Measurements from ENCODE around the gene RNF141. TPM values are rescaled to one million over a fixed set of nuclear protein-coding genes. Genes with fewer than 3 reads are reported as not detected.

The RNF141 gene
- total and polyA plus RNA-seq, 10 of the 15 experiments (the other 5 are each of a cell fraction or from before 2014, with no cell fraction given), result 7.6 to 36.8 (median 13.6) TPM

DNA sequence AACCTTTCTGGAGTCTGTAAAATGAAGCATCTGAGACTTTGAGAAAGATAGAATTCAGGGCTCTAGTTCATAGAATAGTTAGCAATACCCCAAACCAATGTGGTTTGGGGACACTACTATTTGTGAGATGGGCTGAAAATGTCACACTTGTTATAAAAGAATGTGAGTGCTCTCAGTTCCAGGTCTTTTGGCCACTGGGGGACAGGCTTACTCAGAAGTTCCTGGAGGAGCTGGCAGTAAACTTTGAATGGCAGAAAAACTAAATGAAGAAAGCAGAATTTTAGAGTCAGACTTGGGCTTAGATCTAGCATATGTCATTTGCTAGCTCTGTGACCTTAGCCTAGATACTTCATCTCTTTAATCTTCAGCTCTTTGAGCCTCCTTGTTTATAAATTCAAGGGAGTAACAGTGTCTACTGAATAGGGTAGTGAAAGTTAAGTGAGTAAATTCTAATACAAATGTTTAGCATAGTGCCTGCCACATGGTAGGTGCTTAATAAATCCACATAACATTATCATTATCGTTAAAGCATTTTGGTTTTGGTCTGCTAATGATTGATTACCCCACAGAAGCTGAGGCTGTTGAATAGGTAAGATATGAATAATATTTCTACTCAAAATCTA, 23.8 kb upstream of the RNF141 start (continued):
- no peak for TF ChIP-seq TAF1 (IDR thresholded peaks at IDR 0.05; ENCODE audit: borderline replicate concordance, low read depth, low read length)
- TF ChIP-seq, protein P1, sequence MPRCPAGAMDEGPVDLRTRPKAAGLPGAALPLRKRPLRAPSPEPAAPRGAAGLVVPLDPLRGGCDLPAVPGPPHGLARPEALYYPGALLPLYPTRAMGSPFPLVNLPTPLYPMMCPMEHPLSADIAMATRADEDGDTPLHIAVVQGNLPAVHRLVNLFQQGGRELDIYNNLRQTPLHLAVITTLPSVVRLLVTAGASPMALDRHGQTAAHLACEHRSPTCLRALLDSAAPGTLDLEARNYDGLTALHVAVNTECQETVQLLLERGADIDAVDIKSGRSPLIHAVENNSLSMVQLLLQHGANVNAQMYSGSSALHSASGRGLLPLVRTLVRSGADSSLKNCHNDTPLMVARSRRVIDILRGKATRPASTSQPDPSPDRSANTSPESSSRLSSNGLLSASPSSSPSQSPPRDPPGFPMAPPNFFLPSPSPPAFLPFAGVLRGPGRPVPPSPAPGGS (IDR thresholded peaks at IDR 0.05; ENCODE audit: borderline replicate concordance, insufficient read depth, low read depth, low read length, poor library complexity, severe bottlenecking), result no peak
- peak; percentile 30; the same call in 1 of the 2 replicates for TF ChIP-seq SMC3 (IDR thresholded peaks at IDR 0.05; ENCODE audit: borderline replicate concordance, low read length)
- TF ChIP-seq SMAD5 (IDR thresholded peaks at IDR 0.05; ENCODE audit: low read depth), result no peak
- TF ChIP-seq LARP7 (IDR thresholded peaks at IDR 0.05), result no peak
- TF ChIP-seq RBBP5 (conservative IDR thresholded peaks at IDR 0.05), result no peak
- no peak for TF ChIP-seq KDM1A (IDR thresholded peaks at IDR 0.05; ENCODE audit: borderline replicate concordance)
- TF ChIP-seq NFXL1 (IDR thresholded peaks at IDR 0.05; ENCODE audit: borderline replicate concordance), result no peak
- no peak for TF ChIP-seq DPF2 (IDR thresholded peaks at IDR 0.05)
- TF ChIP-seq FOXM1 (IDR thresholded peaks at IDR 0.05; ENCODE audit: low read depth, low read length), result no peak
- TF ChIP-seq, protein P2, sequence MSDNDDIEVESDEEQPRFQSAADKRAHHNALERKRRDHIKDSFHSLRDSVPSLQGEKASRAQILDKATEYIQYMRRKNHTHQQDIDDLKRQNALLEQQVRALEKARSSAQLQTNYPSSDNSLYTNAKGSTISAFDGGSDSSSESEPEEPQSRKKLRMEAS (IDR thresholded peaks at IDR 0.05; ENCODE audit: low read depth, low read length), result no peak

DNA sequence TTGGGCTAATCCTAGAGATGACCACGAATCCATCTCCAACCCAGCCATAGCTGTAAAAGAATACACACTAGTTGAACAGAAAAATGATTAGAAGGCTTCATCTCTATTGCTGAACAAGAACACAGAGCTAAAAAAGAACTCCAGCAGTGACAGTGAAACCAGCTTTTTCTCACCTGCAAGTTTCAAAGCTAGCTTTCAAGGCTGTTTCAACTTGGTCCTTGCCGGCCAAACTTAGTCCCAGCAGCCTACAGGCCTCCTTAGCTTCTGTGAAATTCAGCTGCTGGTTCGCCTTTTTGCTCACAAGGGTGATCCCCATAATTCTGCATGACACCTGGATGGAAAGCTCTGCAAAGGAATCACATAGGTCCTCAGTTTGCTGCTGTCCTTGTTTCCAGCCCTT, 23.0 kb upstream of the RNF141 start:
- Histone ChIP-seq H3K36me3 (ENCODE audit: control insufficient read depth in 2 of 2, insufficient read depth in 2 of 2, low read length in 1 of 2) (no peaks in the 10 kb centered on the region), H3K9ac (ENCODE audit: control insufficient read depth, insufficient read depth, low read length) (no peak overlapping the region), H4K20me1 (ENCODE audit: control insufficient read depth, insufficient read depth) (no peaks in the 10 kb centered on the region), H2AFZ (ENCODE audit: control insufficient read depth, low read depth, low read length) (no peak overlapping the region), H3K79me2 (ENCODE audit: control insufficient read depth, insufficient read depth, low read length) (no peaks in the 10 kb centered on the region), H3K4me1 (ENCODE audit: control insufficient read depth, insufficient read depth, low read length) (no peaks in the 10 kb centered on the region), H3K27me3 (replicated peaks in 1 of 2; ENCODE audit: control insufficient read depth in 2 of 2, insufficient read depth in 2 of 2, low read length in 1 of 2) (peaks cover 0 to 1% of the 10 kb centered on the region in 2 experiments; a peak in 2 of 4 replicates), H3K4me2 (ENCODE audit: control insufficient read depth, insufficient read depth) (no peak overlapping the region), H3K27ac (ENCODE audit: control insufficient read depth, insufficient read depth) (no peak overlapping the region), H3K4me3 (no peak overlapping the region), H3K9me3 (replicated peaks; ENCODE audit: control insufficient read depth, insufficient read depth, low read length) (no peaks in the 10 kb centered on the region)
- DNase-seq (ENCODE audit: low read depth, low spot score) (no peak), ATAC-seq (no peak), FAIRE-seq (no peak)
- ChIA-PET RAD21 (ENCODE audit: unreplicated experiment) (interaction anchor here (1.6 kb wide), 1 partner anchor 90 kb away, joined by 3 read pairs; no protein-coding TSS in a partner anchor), SMC1A (ENCODE audit: uncharacterized antibody, unreplicated experiment) (interaction anchor here (2.1 kb wide), 1 partner anchor 161 kb away, joined by 6 read pairs; no protein-coding TSS in a partner anchor), CTCF (interaction anchor here (1.4 kb wide), 1 partner anchor 23 kb away, joined by 4 read pairs; the partner anchor contains the start of gene RNF141), POLR2A (no interaction called here)
- WGBS (ENCODE audit: insufficient coverage, insufficient replicate concordance, low lambda C conversion rate, missing lambda C conversion rate), result 24% methylated on average over 3 of the region's 3 CpGs
- no TSS peak for BruUV-seq (replicated peaks)
- intact Hi-C loops (cut with micrococcal nuclease; ENCODE audit: unreplicated experiment) (no loop called here), in situ Hi-C loops (cut with MboI) (no loop called here)
- TF ChIP-seq RELB (IDR thresholded peaks at IDR 0.05; ENCODE audit: low read depth), result no peak
- TF ChIP-seq PKNOX1 (IDR thresholded peaks at IDR 0.05), result no peak
- TF ChIP-seq, protein P3, sequence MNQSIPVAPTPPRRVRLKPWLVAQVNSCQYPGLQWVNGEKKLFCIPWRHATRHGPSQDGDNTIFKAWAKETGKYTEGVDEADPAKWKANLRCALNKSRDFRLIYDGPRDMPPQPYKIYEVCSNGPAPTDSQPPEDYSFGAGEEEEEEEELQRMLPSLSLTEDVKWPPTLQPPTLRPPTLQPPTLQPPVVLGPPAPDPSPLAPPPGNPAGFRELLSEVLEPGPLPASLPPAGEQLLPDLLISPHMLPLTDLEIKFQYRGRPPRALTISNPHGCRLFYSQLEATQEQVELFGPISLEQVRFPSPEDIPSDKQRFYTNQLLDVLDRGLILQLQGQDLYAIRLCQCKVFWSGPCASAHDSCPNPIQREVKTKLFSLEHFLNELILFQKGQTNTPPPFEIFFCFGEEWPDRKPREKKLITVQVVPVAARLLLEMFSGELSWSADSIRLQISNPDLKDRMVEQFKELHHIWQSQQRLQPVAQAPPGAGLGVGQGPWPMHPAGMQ (IDR thresholded peaks at IDR 0.05; ENCODE audit: borderline replicate concordance), result no peak
- no peak for TF ChIP-seq ATF2 (IDR thresholded peaks at IDR 0.05; ENCODE audit: low read length)
- TF ChIP-seq NFYA (IDR thresholded peaks at IDR 0.05; ENCODE audit: borderline replicate concordance, low read depth, low read length), result no peak

All from GM12878 (cell line).